NCI-H774 (cell line): ENCODE measurements around the gene SMIM29.
"Not testable (repeated sequence)": the region's sequence is repeated elsewhere in the genome, so short reads cannot be mapped to it uniquely, and the experiment has no call there.

Source experiments
- DNase-seq: peaks from one replicate; lab custom pipeline; 2025; lab: John Stamatoyannopoulos, UW

SMIM29 gene

GRCh38 chr6:34269132-34269531 is 20.3 kb upstream of the SMIM29 start:
- not testable (repeated sequence) for DNase-seq

- no peak for DNase-seq
Measured at GRCh38 chr6:34267746-34268145, 18.9 kb upstream of the SMIM29 start.

GRCh38 chr6:34263484-34263883 is 14.7 kb upstream of the SMIM29 start:
- DNase-seq = not testable (repeated sequence)

GRCh38 chr6:34260576-34261267 is 11.9 kb upstream of the SMIM29 start:
- no peak for DNase-seq

- DNase-seq = no peak
Measured at GRCh38 chr6:34259529-34260069, 10.8 kb upstream of the SMIM29 start.

- not testable (repeated sequence) for DNase-seq
Measured at GRCh38 chr6:34252395-34252794, 3.6 kb upstream of the SMIM29 start.

GRCh38 chr6:34249469-34250261 is 859 bp upstream of the SMIM29 start:
- no peak for DNase-seq

GRCh38 chr6:34248198-34248726 is 544 bp downstream of the SMIM29 start:
- DNase-seq = no peak

- no peak for DNase-seq
Measured at GRCh38 chr6:34247481-34248197, 1.2 kb downstream of the SMIM29 start.

- no peak for DNase-seq
Measured at GRCh38 chr6:34246563-34247391, 2.0 kb downstream of the SMIM29 start.

GRCh38 chr6:34246249-34246562 is 2.6 kb downstream of the SMIM29 start:
- DNase-seq = no peak

- DNase-seq = not testable (repeated sequence)
Measured at GRCh38 chr6:34245761-34246140, 3.1 kb downstream of the SMIM29 start.

- DNase-seq = not testable (repeated sequence)
Measured at GRCh38 chr6:34245032-34245760, 3.6 kb downstream of the SMIM29 start.

GRCh38 chr6:34243901-34244884 is 4.6 kb downstream of the SMIM29 start:
- DNase-seq = no peak

GRCh38 chr6:34243131-34243771 is 5.6 kb downstream of the SMIM29 start:
- DNase-seq = no peak

GRCh38 chr6:34242252-34243130 is 6.3 kb downstream of the SMIM29 start:
- no peak for DNase-seq

- DNase-seq = no peak
Measured at GRCh38 chr6:34241351-34242215, 7.2 kb downstream of the SMIM29 start.
